ENCODE measurements around the gene ALPL.

The ALPL gene

DNA sequence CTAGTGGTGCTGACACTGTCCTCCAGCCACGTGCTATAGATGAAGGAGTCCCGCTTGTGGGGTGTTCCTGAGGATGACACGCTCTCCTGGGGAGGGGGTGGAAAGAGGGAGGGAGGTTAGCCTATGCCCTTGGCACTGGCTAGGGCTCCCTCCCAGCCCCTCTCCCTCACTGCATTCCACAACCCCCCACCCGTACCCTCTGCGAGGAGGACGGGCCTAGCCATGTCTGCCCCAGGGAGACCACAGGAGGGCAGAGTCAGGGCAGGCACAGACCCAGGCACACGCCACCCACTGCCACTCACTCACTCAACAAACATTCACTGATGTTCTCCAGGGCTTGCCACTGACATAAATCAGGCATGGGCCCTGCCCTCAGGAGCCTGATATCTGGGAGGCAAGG lies 89.2 kb downstream of the ALPL start:
- DNase-seq (ENCODE audit: insufficient read length, low spot score): no peak
- FAIRE-seq: no peak
- TF ChIP-seq POLR2A (IDR thresholded peaks at IDR 0.05; ENCODE audit: low read depth, low read length) (no peak), SPI1 (IDR thresholded peaks at IDR 0.05; ENCODE audit: low read depth, low read length) (no peak), PAX5 (IDR thresholded peaks at IDR 0.05; ENCODE audit: insufficient read depth, low read length, severe bottlenecking) (no peak), TAF1 (IDR thresholded peaks at IDR 0.05; ENCODE audit: low read depth, low read length) (no peak), POLR2AphosphoS5 (IDR thresholded peaks at IDR 0.05; ENCODE audit: low read depth, low read length) (no peak), POU2F2 (IDR thresholded peaks at IDR 0.05; ENCODE audit: low read depth, low read length) (no peak)

GRCh38 chr1:21598904-21599303 lies 89.7 kb downstream of the ALPL start:
- DNase-seq (ENCODE audit: insufficient read length, low spot score): no peak
- FAIRE-seq: no peak
- TF ChIP-seq POLR2AphosphoS5 (IDR thresholded peaks at IDR 0.05; ENCODE audit: low read depth, low read length): no peak
- no peak for TF ChIP-seq PAX5 (IDR thresholded peaks at IDR 0.05; ENCODE audit: insufficient read depth, low read length, severe bottlenecking)
- no peak for TF ChIP-seq POLR2A (IDR thresholded peaks at IDR 0.05; ENCODE audit: low read depth, low read length)
- no peak for TF ChIP-seq POU2F2 (IDR thresholded peaks at IDR 0.05; ENCODE audit: low read depth, low read length)
- no peak for TF ChIP-seq SPI1 (IDR thresholded peaks at IDR 0.05; ENCODE audit: low read depth, low read length)
- TF ChIP-seq TAF1 (IDR thresholded peaks at IDR 0.05; ENCODE audit: low read depth, low read length): no peak

DNA sequence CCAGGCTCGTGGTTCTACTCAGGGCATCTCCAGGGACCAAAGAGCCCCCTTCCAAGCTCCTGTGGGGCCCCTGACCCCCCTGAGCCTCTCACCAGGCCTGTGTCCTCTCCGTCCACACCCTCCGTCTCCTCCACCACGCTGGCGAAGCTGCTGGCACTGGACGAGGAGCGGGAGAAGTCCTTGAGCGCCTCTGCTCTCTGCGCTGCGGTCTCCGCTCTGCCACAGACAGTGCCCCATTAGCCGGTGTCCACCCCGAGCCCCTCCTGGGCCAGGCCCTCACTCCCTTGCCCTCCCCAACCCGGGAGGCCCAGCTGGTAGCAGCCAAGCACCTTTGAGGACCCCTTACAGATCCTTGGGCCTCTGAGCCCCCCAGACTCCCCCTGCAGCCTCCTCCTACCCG lies 90.2 kb downstream of the ALPL start:
- TF ChIP-seq TAF1 (IDR thresholded peaks at IDR 0.05; ENCODE audit: low read depth, low read length): no peak
- no peak for TF ChIP-seq SPI1 (IDR thresholded peaks at IDR 0.05; ENCODE audit: low read depth, low read length)
- no peak for TF ChIP-seq POLR2A (IDR thresholded peaks at IDR 0.05; ENCODE audit: low read depth, low read length)
- no peak for TF ChIP-seq POLR2AphosphoS5 (IDR thresholded peaks at IDR 0.05; ENCODE audit: low read depth, low read length)
- TF ChIP-seq PAX5 (IDR thresholded peaks at IDR 0.05; ENCODE audit: insufficient read depth, low read length, severe bottlenecking): no peak
- no peak for TF ChIP-seq POU2F2 (IDR thresholded peaks at IDR 0.05; ENCODE audit: low read depth, low read length)
- no peak for FAIRE-seq

DNA sequence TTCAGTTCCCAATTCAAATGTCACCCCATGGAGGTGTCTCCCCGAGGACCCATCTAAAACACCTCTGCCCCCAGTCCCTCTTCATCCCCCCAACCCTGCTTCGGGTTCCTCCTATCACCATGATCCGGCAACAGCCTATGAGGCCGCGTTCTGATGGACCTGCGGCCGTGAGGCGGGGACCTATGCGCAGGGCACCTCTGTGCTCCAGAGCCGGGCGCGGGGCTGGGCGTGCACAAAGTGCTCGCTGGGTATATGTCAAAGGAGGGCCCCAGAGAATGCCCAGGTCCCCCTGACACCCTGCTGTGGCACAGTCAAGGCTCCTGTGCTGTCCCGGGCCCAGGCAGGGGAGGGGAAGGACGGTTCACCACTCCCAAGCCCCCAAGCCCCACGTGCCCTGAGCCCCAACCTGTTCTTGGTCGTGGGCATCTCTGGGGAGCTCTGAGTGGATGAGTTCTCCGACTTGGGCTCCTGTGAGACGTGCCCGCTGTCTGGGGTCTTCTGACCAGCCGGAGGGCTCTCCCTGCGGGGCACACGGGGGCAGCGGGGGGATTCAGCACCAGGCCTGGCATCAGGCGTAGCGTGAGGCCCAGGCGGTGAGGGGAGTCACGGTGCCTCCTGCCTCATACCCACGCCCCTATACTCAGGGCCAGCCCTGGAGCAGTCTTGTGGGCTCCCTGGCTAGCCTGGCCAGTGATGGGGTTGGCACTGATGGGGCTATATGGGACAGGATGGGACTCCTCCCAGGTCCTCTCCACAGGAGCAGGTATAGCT lies 92.2 kb downstream of the ALPL start:
- DNase-seq (ENCODE audit: insufficient read length, low spot score): no peak
- no peak for FAIRE-seq
- TF ChIP-seq SPI1 (IDR thresholded peaks at IDR 0.05; ENCODE audit: low read depth, low read length) (no peak), POU2F2 (IDR thresholded peaks at IDR 0.05; ENCODE audit: low read depth, low read length) (no peak), POLR2A (IDR thresholded peaks at IDR 0.05; ENCODE audit: low read depth, low read length) (no peak), PAX5 (IDR thresholded peaks at IDR 0.05; ENCODE audit: insufficient read depth, low read length, severe bottlenecking) (no peak), TAF1 (IDR thresholded peaks at IDR 0.05; ENCODE audit: low read depth, low read length) (no peak), POLR2AphosphoS5 (IDR thresholded peaks at IDR 0.05; ENCODE audit: low read depth, low read length) (no peak)

More for the DNA sequence above, 90.2 kb downstream of the ALPL start:
- no peak for DNase-seq (ENCODE audit: insufficient read length, low spot score)

GRCh38 chr1:21603177-21604138 lies 94.2 kb downstream of the ALPL start:
- DNase-seq (ENCODE audit: insufficient read length, low spot score): no peak
- TF ChIP-seq SPI1 (IDR thresholded peaks at IDR 0.05; ENCODE audit: low read depth, low read length): no peak
- TF ChIP-seq POLR2A (IDR thresholded peaks at IDR 0.05; ENCODE audit: low read depth, low read length): no peak
- no peak for TF ChIP-seq POU2F2 (IDR thresholded peaks at IDR 0.05; ENCODE audit: low read depth, low read length)
- FAIRE-seq: no peak

DNA sequence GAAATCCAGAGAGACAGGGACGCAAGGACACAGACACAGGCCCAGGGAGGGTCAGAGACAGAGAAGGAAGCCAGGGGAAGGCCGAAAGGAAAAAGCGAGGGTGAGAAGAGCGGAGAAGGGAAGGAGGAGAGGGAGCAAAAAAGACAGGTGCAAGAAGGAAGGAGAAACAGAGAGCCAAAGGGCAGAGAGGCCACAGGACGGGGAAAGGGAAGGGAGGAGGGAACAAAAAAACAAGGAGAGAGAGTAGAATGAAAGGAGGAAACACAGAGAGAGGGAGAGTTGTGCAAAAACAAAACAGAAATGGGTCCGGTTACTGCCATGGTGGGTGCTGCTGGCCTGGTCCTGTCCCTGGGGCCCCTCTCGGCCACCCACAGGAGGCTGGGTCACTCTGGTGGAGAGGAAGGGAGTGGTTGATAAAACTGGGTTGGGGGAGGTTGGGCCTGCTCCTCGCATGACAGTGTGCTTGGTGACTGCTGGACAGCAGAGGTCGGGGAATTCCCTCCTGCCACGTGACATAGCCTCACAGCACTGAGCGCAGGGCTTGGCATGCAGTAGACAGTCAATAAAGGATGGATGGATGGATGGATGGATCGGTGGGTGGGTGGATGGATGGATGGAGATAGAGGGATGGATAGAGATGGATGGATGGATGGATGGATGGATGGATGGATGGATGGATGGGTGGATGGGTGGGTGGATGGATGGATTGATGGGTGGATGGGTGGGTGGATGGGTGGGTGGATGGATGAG lies 95.2 kb downstream of the ALPL start:
- TF ChIP-seq POLR2AphosphoS5 (IDR thresholded peaks at IDR 0.05; ENCODE audit: low read depth, low read length) (no peak), PAX5 (IDR thresholded peaks at IDR 0.05; ENCODE audit: insufficient read depth, low read length, severe bottlenecking) (no peak), SPI1 (IDR thresholded peaks at IDR 0.05; ENCODE audit: low read depth, low read length) (no peak), POLR2A (IDR thresholded peaks at IDR 0.05; ENCODE audit: low read depth, low read length) (no peak), POU2F2 (IDR thresholded peaks at IDR 0.05; ENCODE audit: low read depth, low read length) (no peak), TAF1 (IDR thresholded peaks at IDR 0.05; ENCODE audit: low read depth, low read length) (no peak)
- FAIRE-seq (no peak), DNase-seq (ENCODE audit: insufficient read length, low spot score) (no peak)

- DNase-seq (ENCODE audit: insufficient read length, low spot score) (no peak), FAIRE-seq (no peak)
- no peak for TF ChIP-seq TAF1 (IDR thresholded peaks at IDR 0.05; ENCODE audit: low read depth, low read length)
- no peak for TF ChIP-seq POU2F2 (IDR thresholded peaks at IDR 0.05; ENCODE audit: low read depth, low read length)
- TF ChIP-seq SPI1 (IDR thresholded peaks at IDR 0.05; ENCODE audit: low read depth, low read length): no peak
- no peak for TF ChIP-seq PAX5 (IDR thresholded peaks at IDR 0.05; ENCODE audit: insufficient read depth, low read length, severe bottlenecking)
- no peak for TF ChIP-seq POLR2A (IDR thresholded peaks at IDR 0.05; ENCODE audit: low read depth, low read length)
- no peak for TF ChIP-seq POLR2AphosphoS5 (IDR thresholded peaks at IDR 0.05; ENCODE audit: low read depth, low read length)
Observed at GRCh38 chr1:21605012-21605715, 95.9 kb downstream of the ALPL start.

- no peak for TF ChIP-seq POLR2A (IDR thresholded peaks at IDR 0.05; ENCODE audit: low read depth, low read length)
- no peak for TF ChIP-seq SPI1 (IDR thresholded peaks at IDR 0.05; ENCODE audit: low read depth, low read length)
- TF ChIP-seq POLR2AphosphoS5 (IDR thresholded peaks at IDR 0.05; ENCODE audit: low read depth, low read length): no peak
- no peak for TF ChIP-seq PAX5 (IDR thresholded peaks at IDR 0.05; ENCODE audit: insufficient read depth, low read length, severe bottlenecking)
- no peak for TF ChIP-seq POU2F2 (IDR thresholded peaks at IDR 0.05; ENCODE audit: low read depth, low read length)
- no peak for TF ChIP-seq TAF1 (IDR thresholded peaks at IDR 0.05; ENCODE audit: low read depth, low read length)
- DNase-seq (ENCODE audit: insufficient read length, low spot score): no peak
- FAIRE-seq: no peak
Observed at GRCh38 chr1:21605964-21606705, 96.9 kb downstream of the ALPL start.
